GM23248 (cell line): ENCODE results near the gene TTLL3. TPM values are rescaled to one million over a fixed set of nuclear protein-coding genes. Genes with fewer than 3 reads are reported as not detected.

Experiments used
- DNase-seq: peaks from one replicate; pipeline ENCODE4 v3.0.0-alpha.2; 2015
- H2AFZ ChIP-seq: fragments of 200-600 bp; sonication (generic); 2 replicates; pipeline ENCODE4 v1.6.1; 2016; ENCODE audit warnings: antibody characterized with exemption
- H3F3A ChIP-seq: fragments of 200-600 bp; sonication (generic); 2 replicates; pipeline ENCODE4 v1.6.1; 2016; ENCODE audit warnings: mild to moderate bottlenecking, antibody characterized with exemption, mixed run types; ENCODE audit not compliant: insufficient read depth
- H3K27ac ChIP-seq: fragments of 200-600 bp; sonication (generic); 2 replicates; pipeline ENCODE4 v1.5.1; 2016; ENCODE audit warnings: mild to moderate bottlenecking
- H3K27me3 ChIP-seq: fragments of 200-600 bp; sonication (generic); replicated peaks from 2 replicates; pipeline ENCODE4 v1.6.1; 2016; ENCODE audit warnings: mild to moderate bottlenecking; ENCODE audit not compliant: insufficient read depth
- H3K36me3 ChIP-seq: fragments of 200-600 bp; sonication (generic); 2 replicates; pipeline ENCODE4 v1.6.1; 2016; ENCODE audit warnings: low read depth, mild to moderate bottlenecking
- H3K4me1 ChIP-seq: fragments of 200-600 bp; sonication (generic); 2 replicates; pipeline ENCODE4 v1.6.1; 2016; ENCODE audit warnings: mild to moderate bottlenecking; ENCODE audit not compliant: insufficient read depth
- H3K4me2 ChIP-seq: fragments of 200-600 bp; sonication (generic); one replicate; pipeline ENCODE4 v1.6.1; 2016; ENCODE audit warnings: mild to moderate bottlenecking; ENCODE audit not compliant: unreplicated experiment
- H3K4me3 ChIP-seq: fragments of 200-600 bp; sonication (generic); 2 replicates; pipeline ENCODE4 v1.5.1; 2016; ENCODE audit warnings: mild to moderate bottlenecking
- H3K79me2 ChIP-seq: fragments of 200-600 bp; sonication (generic); 2 replicates; pipeline ENCODE4 v1.6.1; 2016; ENCODE audit warnings: mild to moderate bottlenecking; ENCODE audit not compliant: insufficient read depth
- H3K9ac ChIP-seq: fragments of 200-600 bp; sonication (generic); 2 replicates; pipeline ENCODE4 v1.6.1; 2016; ENCODE audit warnings: mild to moderate bottlenecking
- H3K9me2 ChIP-seq: fragments of 200-600 bp; sonication (generic); 2 replicates; pipeline ENCODE4 v1.6.1; 2016; ENCODE audit warnings: mixed run types, mild to moderate bottlenecking, moderate library complexity; ENCODE audit not compliant: insufficient read depth
- H3K9me3 ChIP-seq: fragments of 200-600 bp; sonication (generic); one replicate; pipeline ENCODE4 v1.6.1; 2017; ENCODE audit warnings: low read depth
- H4K20me1 ChIP-seq: fragments of 200-600 bp; sonication (generic); 2 replicates; pipeline ENCODE4 v1.6.0; 2016; ENCODE audit not compliant: insufficient read depth
- EZH2 ChIP-seq: fragments of 200-600 bp; sonication (generic); IDR thresholded peaks from 2 replicates; pipeline ENCODE4 v1.6.1; 2018; ENCODE audit warnings: antibody characterized with exemption, mild to moderate bottlenecking; ENCODE audit not compliant: insufficient read depth, poor library complexity, severe bottlenecking
- EZH2phosphoT487 ChIP-seq: fragments of 200-600 bp; sonication (generic); IDR thresholded peaks from 2 replicates; pipeline ENCODE4 v1.6.1; 2018; ENCODE audit warnings: antibody characterized with exemption, moderate library complexity, mild to moderate bottlenecking, low read depth; ENCODE audit not compliant: insufficient read depth
- WGBS, 2 experiments: methylation state at CpG; one replicate each; pipeline ENCODE4 v1.1.6; 2015 to 2017; ENCODE audit warnings: low lambda C conversion rate in 2 of 2, low coverage in 1 of 2; ENCODE audit errors: missing lambda C conversion rate in 2 of 2; 5-methylcytosine and 5-hydroxymethylcytosine counted together
- in situ Hi-C: fragments of 300-500 bp; cut with MboI; formaldehyde crosslinking; loops from 2 replicates; pipeline ENCODE4 v1.15.0; 2020
- polyA plus RNA-seq: library from polyadenylated mRNA; unstranded; fragments of >200 nt; fragmentation: Nextera tagmentation; extraction: Ambion mirVana; gene quantifications from 2 replicates; pipeline ENCODE4 v1.2.1, GENCODE V29; 2016
- total RNA-seq: library from RNA; depleted of rRNA; stranded (reverse); fragments of >200 nt; shearing (Covaris generic); gene quantifications from 2 replicates; pipeline ENCODE4 v1.2.3, GENCODE V29; 2014

Gene TTLL3
- total and polyA plus RNA-seq, 2 experiments from 2014 or later, result 26.9 to 30.3 TPM

- Histone ChIP-seq H3K4me1 (no peaks in the 10 kb centered on the region), H4K20me1 (no peaks in the 10 kb centered on the region), H3K4me2 (no peak overlapping the region), H3F3A (no peaks in the 10 kb centered on the region), H3K36me3 (peaks cover 3% of the 10 kb centered on the region; the same call in 1 of the 2 replicates), H3K9me3 (no peaks in the 10 kb centered on the region), H3K79me2 (no peaks in the 10 kb centered on the region), H3K9ac (no peak overlapping the region), H3K27ac (no peak overlapping the region), H3K9me2 (no peaks in the 10 kb centered on the region), H2AFZ (no peak overlapping the region), H3K4me3 (no peak overlapping the region), H3K27me3 (no peaks in the 10 kb centered on the region)
- in situ Hi-C loops, result no loop called here
- WGBS, 2 experiments, result 92 to 93% methylated on average over 9 of the region's 9 CpGs
- DNase-seq, result no peak
- TF ChIP-seq EZH2, result no peak
- no peak for TF ChIP-seq EZH2phosphoT487
Observed at GRCh38 chr3:9815986-9816385, 5.9 kb downstream of the TTLL3 start.

- WGBS, 2 experiments, result 83 to 85% methylated on average over 6 of the region's 6 CpGs
- Histone ChIP-seq H3K4me3 (no peak overlapping the region), H3K36me3 (peaks cover 3% of the 10 kb centered on the region; the same call in 1 of the 2 replicates), H3F3A (no peaks in the 10 kb centered on the region), H3K9me2 (no peaks in the 10 kb centered on the region), H3K27me3 (no peaks in the 10 kb centered on the region), H3K79me2 (no peaks in the 10 kb centered on the region), H3K9me3 (no peaks in the 10 kb centered on the region), H3K4me1 (no peaks in the 10 kb centered on the region), H2AFZ (no peak overlapping the region), H3K4me2 (no peak overlapping the region), H4K20me1 (no peaks in the 10 kb centered on the region), H3K9ac (no peak overlapping the region), H3K27ac (no peak overlapping the region)
- TF ChIP-seq EZH2phosphoT487 (no peak), EZH2 (no peak)
- peak; percentile 23 for DNase-seq
- in situ Hi-C loops, result no loop called here
Observed at GRCh38 chr3:9817436-9817835, 7.4 kb downstream of the TTLL3 start.

- in situ Hi-C loops, result no loop called here
- no peak overlapping the region for H3K27ac ChIP-seq
- WGBS, 2 experiments, result 93 to 97% methylated on average over 6 to 7 of the region's 7 CpGs
Observed at GRCh38 chr3:9818666-9819335, 8.7 kb downstream of the TTLL3 start.

GRCh38 chr3:9820543-9820942 is 10.5 kb downstream of the TTLL3 start:
- in situ Hi-C loops, result no loop called here
- Histone ChIP-seq H3K9me3 (no peaks in the 10 kb centered on the region), H3K36me3 (peaks cover 3% of the 10 kb centered on the region; the same call in 1 of the 2 replicates), H2AFZ (no peak overlapping the region), H3K4me3 (no peak overlapping the region), H3K4me1 (no peaks in the 10 kb centered on the region), H3K9me2 (no peaks in the 10 kb centered on the region), H3K27ac (no peak overlapping the region), H3F3A (no peaks in the 10 kb centered on the region), H4K20me1 (no peaks in the 10 kb centered on the region), H3K79me2 (no peaks in the 10 kb centered on the region), H3K27me3 (no peaks in the 10 kb centered on the region), H3K9ac (no peak overlapping the region), H3K4me2 (no peak overlapping the region)
- no peak for TF ChIP-seq EZH2
- no peak for TF ChIP-seq EZH2phosphoT487
- WGBS, 2 experiments, result 90 to 92% methylated on average over 11 to 12 of the region's 12 CpGs
- no peak for DNase-seq

More at GRCh38 chr3:9818666-9819335, 8.7 kb downstream of the TTLL3 start:
- H3F3A ChIP-seq, result no peaks in the 10 kb centered on the region
- no peak overlapping the region for H3K4me3 ChIP-seq
- no peaks in the 10 kb centered on the region for H4K20me1 ChIP-seq
- H3K9me3 ChIP-seq, result no peaks in the 10 kb centered on the region
- H3K79me2 ChIP-seq, result no peaks in the 10 kb centered on the region
- TF ChIP-seq EZH2, result no peak
- TF ChIP-seq EZH2phosphoT487, result no peak
- no peak for DNase-seq
- H3K9ac ChIP-seq, result no peak overlapping the region
- H3K27me3 ChIP-seq, result no peaks in the 10 kb centered on the region
- H2AFZ ChIP-seq, result no peak overlapping the region
- H3K36me3 ChIP-seq, result peaks cover 3% of the 10 kb centered on the region; the same call in 1 of the 2 replicates
- no peaks in the 10 kb centered on the region for H3K4me1 ChIP-seq
- no peak overlapping the region for H3K4me2 ChIP-seq
- no peaks in the 10 kb centered on the region for H3K9me2 ChIP-seq

GRCh38 chr3:9820946-9821345 is 10.9 kb downstream of the TTLL3 start:
- Histone ChIP-seq H3K79me2 (no peaks in the 10 kb centered on the region), H3F3A (no peaks in the 10 kb centered on the region), H4K20me1 (no peaks in the 10 kb centered on the region), H3K27ac (no peak overlapping the region), H3K9ac (no peak overlapping the region), H3K36me3 (peaks cover 3% of the 10 kb centered on the region; the same call in 1 of the 2 replicates), H3K4me2 (no peak overlapping the region), H2AFZ (no peak overlapping the region), H3K4me3 (no peak overlapping the region), H3K9me3 (no peaks in the 10 kb centered on the region), H3K9me2 (no peaks in the 10 kb centered on the region), H3K27me3 (no peaks in the 10 kb centered on the region), H3K4me1 (no peaks in the 10 kb centered on the region)
- peak; percentile 31 for DNase-seq
- WGBS, 2 experiments, result 80 to 89% methylated on average over 2 of the region's 2 CpGs
- in situ Hi-C loops, result no loop called here
- TF ChIP-seq EZH2, result no peak
- no peak for TF ChIP-seq EZH2phosphoT487
